ENCODE measurements around the gene OR52W1.

- TF ChIP-seq CTCF (IDR thresholded peaks at IDR 0.05; ENCODE audit: insufficient read depth, low read length, poor library complexity, severe bottlenecking) = no peak
- no peak for TF ChIP-seq EZH2phosphoT487 (conservative IDR thresholded peaks at IDR 0.05; ENCODE audit: low read length)
Observed at GRCh38 chr11:6214530-6214929, 15.5 kb downstream of the OR52W1 start.
